Spleen (tissue), 11 donors: ENCODE results near the gene XYLT1. TPM values are rescaled to one million over a fixed set of nuclear protein-coding genes. Genes with fewer than 3 reads are reported as not detected.

Experiments
- DNase-seq: peaks from one replicate; pipeline ENCODE4 v3.0.0-alpha.2; 2020
- H3K27ac ChIP-seq, 8 donors: fragments of 200-600 bp; sonication (generic) in 7 of 8; 1 replicate in 4 of 8; 2 replicates in 4 of 8; pipeline versions ENCODE4 v1.5.0 to v1.8.0; 2016 to 2021; ENCODE audit warnings: inconsistent platforms in 4 of 8, mild to moderate bottlenecking in 4 of 8, moderate library complexity in 1 of 8
- H3K27me3 ChIP-seq, 7 donors: fragments of 200-600 bp; sonication (generic) in 6 of 7; replicated peaks in 1 of 7; 1 replicate in 4 of 7; 2 replicates in 3 of 7; pipeline versions ENCODE4 v1.5.0 to v1.8.0; 2016 to 2021; ENCODE audit warnings: inconsistent platforms in 3 of 7, mild to moderate bottlenecking in 1 of 7
- H3K36me3 ChIP-seq, 6 donors: fragments of 200-600 bp; sonication (generic) in 5 of 6; 1 replicate in 4 of 6; 2 replicates in 2 of 6; pipeline versions ENCODE4 v1.5.0 to v1.8.0; 2016 to 2021; ENCODE audit warnings: inconsistent platforms in 2 of 6
- H3K4me1 ChIP-seq, 6 donors: fragments of 200-600 bp; sonication (generic) in 5 of 6; 1 replicate in 3 of 6; 2 replicates in 3 of 6; pipeline versions ENCODE4 v1.5.0 to v1.8.0; 2016 to 2021; ENCODE audit warnings: inconsistent platforms in 3 of 6
- H3K4me3 ChIP-seq, 8 donors: fragments of 200-600 bp; sonication (generic) in 7 of 8; 1 replicate in 4 of 8; 2 replicates in 4 of 8; pipeline versions ENCODE4 v1.5.0 to v1.8.0; 2016 to 2021; ENCODE audit warnings: inconsistent platforms in 4 of 8, mild to moderate bottlenecking in 4 of 8, moderate library complexity in 2 of 8
- H3K9me3 ChIP-seq, 8 donors: fragments of 200-600 bp; sonication (generic) in 7 of 8; 1 replicate in 4 of 8; 2 replicates in 4 of 8; pipeline versions ENCODE4 v1.5.0 to v1.8.0; 2016 to 2021; ENCODE audit warnings: inconsistent platforms in 4 of 8
- CTCF ChIP-seq, 11 experiments: fragments of 200-600 bp in 7 of 11; fragments of 450-650 bp in 4 of 11; sonication (generic) in 4 of 11; IDR thresholded peaks in 8 of 11; conservative IDR thresholded peaks in 3 of 11; 1 replicate in 7 of 11; 2 replicates in 4 of 11; pipeline versions ENCODE4 v1.4.0 to v1.8.0; 2016 to 2021; ENCODE audit warnings: antibody characterized with exemption in 11 of 11, inconsistent platforms in 4 of 11, mild to moderate bottlenecking in 1 of 11
- POLR2A ChIP-seq, 3 donors: fragments of 450-650 bp; IDR thresholded peaks; one replicate each; pipeline ENCODE4 v1.5.1; 2017; ENCODE audit warnings: antibody characterized with exemption in 3 of 3, mild to moderate bottlenecking in 1 of 3
- POLR2AphosphoS5 ChIP-seq, 3 donors: sonication (generic); formaldehyde crosslinking; IDR thresholded peaks; one replicate each; pipeline ENCODE4 v1.5.1; 2017; ENCODE audit warnings: antibody characterized with exemption in 3 of 3
- WGBS, 5 donors: extraction: QIAGEN DNeasy Blood & Tissue Kit in 3 of 5; methylation state at CpG; one replicate each; pipeline versions ENCODE4 v1.1.5 to v1.1.7; 2013 to 2018; 5-methylcytosine and 5-hydroxymethylcytosine counted together
- intact Hi-C: fragments of 100-400 bp; cut with DNase I; formaldehyde crosslinking; loops from one replicate; pipeline ENCODE4 v1.15.0; 2023; ENCODE audit warnings: low total_unique reads
- polyA plus RNA-seq, 3 donors: library from polyadenylated mRNA; stranded (reverse); fragments of 200-250 nt; gene quantifications; one replicate each; pipeline ENCODE4 v1.2.1, GENCODE V29; 2013
- total RNA-seq, 7 donors: library from RNA; depleted of rRNA in 3 of 7; stranded (reverse); fragments of >200 nt in 3 of 7; fragmentation: NEBNext Ultra II Directional in 4 of 7; extraction: Animal tissue kit (Norgen Biotek cat#: 25700) in 4 of 7; gene quantifications; one replicate each; pipeline versions ENCODE4 v1.1.0 to v1.2.1, GENCODE V29; 2016 to 2021
- donor health status: healthy with polysubstance abuse.
- donor health status: DM: no; HTN: no; CAD: no; lungs with moderate emphysema.
- donor health status: DM: no; HTN: no; CAD: no.
- donor health status: Bipolar disorder and iron deficiency.
- donor health status: healthy.
- donor health status: DM: no; HTN: no; CAD: no.
- donor health status: DM: yes; HTN: yes; CAD: no.

XYLT1 gene
- total and polyA plus RNA-seq, 10 donors = 2.1 to 40.7 (median 23.5) TPM

DNA sequence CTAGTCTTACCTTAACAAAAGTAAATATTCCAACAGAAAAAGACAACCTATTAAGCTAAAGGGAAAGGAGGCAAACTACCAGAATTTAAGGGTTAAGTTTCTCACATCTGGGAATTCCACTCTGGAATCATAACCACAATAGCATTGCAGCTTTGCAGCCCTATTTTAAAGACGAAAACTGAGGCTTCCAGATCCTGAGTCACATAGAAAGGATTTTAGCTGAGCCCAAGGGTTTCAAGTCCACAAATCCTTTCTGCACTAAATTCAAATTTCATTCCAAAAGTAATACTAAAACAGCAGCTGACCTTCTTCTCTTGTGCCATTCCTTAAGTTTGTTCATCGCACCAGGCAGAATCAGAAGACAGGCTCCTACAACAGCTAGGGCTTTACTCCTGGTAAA lies 17.8 kb downstream of the XYLT1 start:
- intact Hi-C loops = no loop called here
- TF ChIP-seq CTCF (IDR thresholded peaks at IDR 0.05 in 8 of 11, conservative IDR thresholded peaks at IDR 0.05 in 3 of 11) = no peak
- peak overlapping the region in 1 of 8 donors; percentile 7 for H3K27ac ChIP-seq
- H3K4me3 ChIP-seq = no peak overlapping the region
- H3K9me3 ChIP-seq = no peaks in the 10 kb centered on the region
- no peak for DNase-seq
- H3K4me1 ChIP-seq = peaks cover 25 to 68% (median 47%) of the 10 kb centered on the region in 6 donors
- WGBS, 5 donors = 86 to 95% (median 90%) methylated on average over 2 of the region's 2 CpGs
- H3K27me3 ChIP-seq = no peaks in the 10 kb centered on the region
- H3K36me3 ChIP-seq = peaks cover 0 to 12% (median 0%) of the 10 kb centered on the region in 6 donors

- H3K4me1 ChIP-seq = peaks cover 30 to 75% (median 52%) of the 10 kb centered on the region in 6 donors
- H3K9me3 ChIP-seq = no peaks in the 10 kb centered on the region
- H3K27ac ChIP-seq = peak overlapping the region in 6 of 8 donors; percentile 13 to 90 (median 54)
- H3K27me3 ChIP-seq = no peaks in the 10 kb centered on the region
- DNase-seq = no peak
- intact Hi-C loops = no loop called here
- peaks cover 0 to 12% (median 0%) of the 10 kb centered on the region in 6 donors for H3K36me3 ChIP-seq
- no peak overlapping the region for H3K4me3 ChIP-seq
- TF ChIP-seq POLR2AphosphoS5 (IDR thresholded peaks at IDR 0.05) (no peak), CTCF (IDR thresholded peaks at IDR 0.05 in 8 of 11, conservative IDR thresholded peaks at IDR 0.05 in 3 of 11) (no peak), POLR2A (IDR thresholded peaks at IDR 0.05) (no peak)
- WGBS, 5 donors = 28 to 52% (median 43%) methylated on average over 3 of the region's 3 CpGs
Observed at GRCh38 chr16:17451843-17452242, 18.9 kb downstream of the XYLT1 start.

GRCh38 chr16:17450291-17450690 lies 20.5 kb downstream of the XYLT1 start:
- intact Hi-C loops = no loop called here
- DNase-seq = no peak
- Histone ChIP-seq H3K9me3 (no peaks in the 10 kb centered on the region), H3K27ac (peak overlapping the region in 2 of 8 donors; percentile 85 to 90), H3K36me3 (peaks cover 0 to 9% (median 0%) of the 10 kb centered on the region in 6 donors), H3K4me3 (no peak overlapping the region), H3K4me1 (peaks cover 30 to 90% (median 57%) of the 10 kb centered on the region in 6 donors), H3K27me3 (no peaks in the 10 kb centered on the region)
- 78 to 89% (median 87%) methylated on average over 7 of the region's 7 CpGs for WGBS, 5 donors
- no peak for TF ChIP-seq POLR2AphosphoS5 (IDR thresholded peaks at IDR 0.05)
- TF ChIP-seq CTCF (IDR thresholded peaks at IDR 0.05 in 8 of 11, conservative IDR thresholded peaks at IDR 0.05 in 3 of 11) = no peak
- no peak for TF ChIP-seq POLR2A (IDR thresholded peaks at IDR 0.05)

DNA sequence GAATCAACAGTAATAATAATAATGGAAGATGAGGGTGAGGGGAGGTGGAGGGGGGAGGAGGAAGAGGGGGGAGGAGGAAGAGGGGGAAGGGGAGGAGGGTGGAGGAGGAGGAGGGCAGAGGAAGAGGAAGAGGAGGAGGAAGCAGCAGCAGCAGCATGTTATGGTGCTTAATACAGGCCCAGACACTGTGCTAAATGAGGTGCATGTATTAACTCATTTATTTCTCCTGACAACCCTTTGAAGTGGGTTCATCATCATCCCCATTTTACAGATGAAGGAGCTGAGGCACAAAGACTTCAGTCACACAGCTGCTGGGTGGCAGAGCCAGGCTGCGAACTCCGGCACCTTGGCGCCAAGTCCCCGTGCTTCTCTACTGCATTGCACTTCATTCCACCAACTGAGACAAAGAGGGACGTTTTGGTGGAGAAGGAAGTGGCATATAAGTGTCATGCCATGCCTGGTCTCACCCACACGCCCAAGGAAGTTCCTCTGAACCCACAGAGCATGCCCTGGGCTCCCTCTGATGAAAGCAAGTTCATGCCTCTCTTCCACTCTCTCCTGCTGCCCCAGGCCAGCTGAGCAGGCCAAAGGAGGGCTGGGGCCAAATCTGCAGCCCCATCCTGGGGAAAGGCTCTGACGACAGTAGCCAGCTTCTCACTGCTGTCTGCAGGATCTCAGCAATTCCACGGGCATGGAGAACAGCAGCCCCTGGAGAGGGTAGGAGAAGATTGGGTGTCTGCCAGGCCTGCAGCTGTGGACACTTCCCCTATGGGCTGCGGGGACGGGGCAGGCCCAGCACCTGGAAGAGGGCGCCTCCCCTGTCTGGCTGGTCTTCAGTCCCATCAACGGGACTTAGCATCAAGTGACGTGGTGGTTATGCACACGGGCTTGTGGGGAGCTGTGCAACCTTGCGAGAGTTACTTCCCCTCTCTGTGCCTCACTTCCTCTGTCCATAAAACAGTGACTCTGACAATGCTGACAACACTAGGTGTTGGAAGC lies 21.8 kb downstream of the XYLT1 start:
- H3K36me3 ChIP-seq = peaks cover 0 to 16% (median 0%) of the 10 kb centered on the region in 6 donors
- H3K4me1 ChIP-seq = peaks cover 30 to 87% (median 54%) of the 10 kb centered on the region in 6 donors
- H3K9me3 ChIP-seq = no peaks in the 10 kb centered on the region
- TF ChIP-seq POLR2AphosphoS5 (IDR thresholded peaks at IDR 0.05) (peak; percentile 34 to 78 (median 53)), CTCF (IDR thresholded peaks at IDR 0.05 in 8 of 11, conservative IDR thresholded peaks at IDR 0.05 in 3 of 11) (no peak)
- intact Hi-C loops = no loop called here
- peak overlapping the region; percentile 45 to 90 (median 80) for H3K27ac ChIP-seq
- WGBS, 5 donors = 11 to 33% (median 18%) methylated on average over 11 to 15 of the region's 15 CpGs
- H3K27me3 ChIP-seq = no peaks in the 10 kb centered on the region
- DNase-seq = peak; percentile 93
- H3K4me3 ChIP-seq = peak overlapping the region in 3 of 8 donors; percentile 4 to 35 (median 6)
